ENCODE data around the gene ZNF276. TPM values are rescaled to one million over a fixed set of nuclear protein-coding genes. Genes with fewer than 3 reads are reported as not detected.

ZNF276 gene
- total RNA-seq, 2 donors from 2014 or later = 28.2 to 32.6 TPM

DNA sequence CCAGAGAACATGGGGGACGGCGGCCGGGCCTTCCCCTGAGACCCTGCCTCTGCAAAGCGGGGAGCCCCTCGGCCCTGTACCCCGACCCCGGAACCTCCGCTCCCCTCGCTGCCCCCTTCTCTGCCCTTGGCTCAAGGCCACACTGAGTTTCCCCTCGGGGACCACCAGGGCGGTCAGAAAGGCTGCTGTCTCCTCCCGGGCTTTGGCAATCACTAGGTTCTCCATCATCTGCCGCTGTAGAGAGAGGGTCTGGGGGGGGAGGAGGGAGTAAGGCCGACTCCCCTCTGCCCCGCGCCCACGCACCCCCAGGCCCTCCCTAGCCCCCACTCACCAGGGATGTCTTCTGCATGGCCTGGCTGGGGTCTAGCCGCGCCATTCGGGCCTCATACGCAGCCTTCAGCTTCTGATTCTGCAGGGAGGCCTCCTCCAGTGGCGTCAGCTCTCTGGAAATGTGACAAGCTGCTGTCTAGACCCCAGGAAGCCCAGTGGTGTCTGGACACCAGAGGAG is 9.0 kb upstream of the ZNF276 start:
- WGBS, 2 experiments (ENCODE audit: insufficient coverage in 1 of 2, insufficient read length in 1 of 2) = 10 to 15% methylated on average over 6 to 22 of the region's 22 CpGs
- peak overlapping the region; percentile 20 for H3K9ac ChIP-seq (ENCODE audit: extremely low read depth, low read length, poor library complexity, severe bottlenecking)
- no peak overlapping the region for H3K27ac Mint-ChIP-seq
- no peaks in the 10 kb centered on the region for H3K9me3 ChIP-seq (ENCODE audit: control insufficient read depth, low read length)
- no peaks in the 10 kb centered on the region for H3K9me3 Mint-ChIP-seq
- H3K4me3 ChIP-seq (ENCODE audit: low read length) = peak overlapping the region; percentile 75
- TF ChIP-seq, protein P1, sequence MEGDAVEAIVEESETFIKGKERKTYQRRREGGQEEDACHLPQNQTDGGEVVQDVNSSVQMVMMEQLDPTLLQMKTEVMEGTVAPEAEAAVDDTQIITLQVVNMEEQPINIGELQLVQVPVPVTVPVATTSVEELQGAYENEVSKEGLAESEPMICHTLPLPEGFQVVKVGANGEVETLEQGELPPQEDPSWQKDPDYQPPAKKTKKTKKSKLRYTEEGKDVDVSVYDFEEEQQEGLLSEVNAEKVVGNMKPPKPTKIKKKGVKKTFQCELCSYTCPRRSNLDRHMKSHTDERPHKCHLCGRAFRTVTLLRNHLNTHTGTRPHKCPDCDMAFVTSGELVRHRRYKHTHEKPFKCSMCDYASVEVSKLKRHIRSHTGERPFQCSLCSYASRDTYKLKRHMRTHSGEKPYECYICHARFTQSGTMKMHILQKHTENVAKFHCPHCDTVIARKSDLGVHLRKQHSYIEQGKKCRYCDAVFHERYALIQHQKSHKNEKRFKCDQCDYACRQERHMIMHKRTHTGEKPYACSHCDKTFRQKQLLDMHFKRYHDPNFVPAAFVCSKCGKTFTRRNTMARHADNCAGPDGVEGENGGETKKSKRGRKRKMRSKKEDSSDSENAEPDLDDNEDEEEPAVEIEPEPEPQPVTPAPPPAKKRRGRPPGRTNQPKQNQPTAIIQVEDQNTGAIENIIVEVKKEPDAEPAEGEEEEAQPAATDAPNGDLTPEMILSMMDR (conservative IDR thresholded peaks at IDR 0.05) = no peak
- H3K4me1 ChIP-seq (ENCODE audit: control insufficient read depth, insufficient read depth, low read length) = no peaks in the 10 kb centered on the region
- H3K36me3 ChIP-seq (ENCODE audit: control insufficient read depth, insufficient read depth, low read length) = peaks cover 6% of the 10 kb centered on the region
- H3K27me3 Mint-ChIP-seq (ENCODE audit: insufficient read depth) = peaks cover 8% of the 10 kb centered on the region
- no peak overlapping the region for H3K27ac ChIP-seq (ENCODE audit: low read depth, low read length)
- H3K4me1 Mint-ChIP-seq = peaks cover 5% of the 10 kb centered on the region
- peak overlapping the region; percentile 64 for H3K4me3 Mint-ChIP-seq
- DNase-seq = peak; percentile 64
- H3K27me3 ChIP-seq (ENCODE audit: control insufficient read depth, insufficient read depth, low read length, poor library complexity, severe bottlenecking) = no peaks in the 10 kb centered on the region
- H3K36me3 Mint-ChIP-seq (ENCODE audit: low read depth) = peaks cover 20% of the 10 kb centered on the region

DNA sequence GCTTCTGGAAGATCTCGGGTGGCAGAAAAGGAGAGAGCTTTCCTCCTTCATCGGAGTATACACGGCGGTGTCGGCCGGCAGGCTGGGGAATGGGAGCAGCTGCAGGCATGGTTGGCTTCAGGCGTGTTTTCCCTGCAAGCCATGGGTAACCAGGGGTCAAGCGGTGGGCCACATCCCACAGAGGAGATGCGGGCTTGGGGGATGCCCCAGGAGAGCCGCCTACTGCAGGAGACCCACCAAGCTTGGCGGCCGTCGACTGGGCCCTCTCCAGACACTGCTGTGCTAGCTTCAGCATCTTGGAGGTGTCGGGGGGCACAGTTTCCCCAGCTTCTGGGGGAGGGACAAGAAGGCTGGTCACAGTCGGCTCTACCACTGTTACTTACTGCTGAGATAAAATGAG is 4.8 kb upstream of the ZNF276 start:
- Mint-ChIP-seq H3K27ac (no peak overlapping the region), H3K4me1 (peaks cover 6% of the 10 kb centered on the region), H3K4me3 (no peak overlapping the region), H3K27me3 (ENCODE audit: insufficient read depth) (peaks cover 34% of the 10 kb centered on the region), H3K36me3 (ENCODE audit: low read depth) (peaks cover 30% of the 10 kb centered on the region), H3K9me3 (no peaks in the 10 kb centered on the region)
- H3K27me3 ChIP-seq (ENCODE audit: control insufficient read depth, insufficient read depth, low read length, poor library complexity, severe bottlenecking) = no peaks in the 10 kb centered on the region
- H3K9ac ChIP-seq (ENCODE audit: extremely low read depth, low read length, poor library complexity, severe bottlenecking) = no peak overlapping the region
- H3K4me3 ChIP-seq (ENCODE audit: low read length) = no peak overlapping the region
- TF ChIP-seq, protein P1 (conservative IDR thresholded peaks at IDR 0.05) = no peak
- H3K36me3 ChIP-seq (ENCODE audit: control insufficient read depth, insufficient read depth, low read length) = peaks cover 6% of the 10 kb centered on the region
- H3K4me1 ChIP-seq (ENCODE audit: control insufficient read depth, insufficient read depth, low read length) = no peaks in the 10 kb centered on the region
- WGBS, 2 experiments (ENCODE audit: insufficient coverage in 1 of 2, insufficient read length in 1 of 2) = 93 to 94% methylated on average over 8 to 15 of the region's 15 CpGs
- no peaks in the 10 kb centered on the region for H3K9me3 ChIP-seq (ENCODE audit: control insufficient read depth, low read length)
- no peak for DNase-seq
- no peak overlapping the region for H3K27ac ChIP-seq (ENCODE audit: low read depth, low read length)

DNA sequence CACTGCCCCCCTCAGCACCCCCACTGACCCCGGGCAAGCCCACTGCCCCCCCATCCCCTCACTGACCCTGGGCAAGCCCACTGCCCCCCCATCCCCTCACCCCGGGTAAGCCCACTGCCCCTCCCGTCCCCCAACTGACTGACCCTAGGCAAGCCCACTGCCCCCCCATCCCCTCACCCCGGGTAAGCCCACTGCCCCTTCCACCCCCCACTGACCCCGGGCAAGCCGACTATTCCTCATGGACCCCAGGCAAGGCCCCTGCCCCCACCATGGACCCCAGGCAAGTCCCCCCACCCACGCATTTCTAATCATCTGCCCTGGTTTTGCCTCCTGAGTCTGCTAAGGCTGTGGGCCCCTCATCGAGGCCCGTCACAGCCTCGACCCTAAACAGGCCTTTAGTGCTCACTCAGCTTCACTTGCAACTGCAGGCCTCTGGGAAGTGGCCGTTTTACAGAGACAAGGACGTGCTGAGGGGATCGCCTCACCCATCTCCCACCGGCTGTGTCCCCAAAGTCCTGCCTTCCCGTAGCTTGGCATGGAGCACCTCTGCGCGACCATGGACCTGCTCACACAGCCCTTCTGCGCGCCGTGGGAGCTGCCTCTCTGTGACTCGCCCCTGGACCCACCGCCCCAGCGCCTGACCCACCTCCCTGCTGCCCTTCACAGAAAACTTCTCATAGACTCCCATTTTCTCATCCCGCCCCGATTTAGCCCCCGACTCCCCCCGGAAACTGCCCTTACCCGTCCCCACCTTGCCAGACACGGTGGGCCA is 4.2 kb upstream of the ZNF276 start:
- Mint-ChIP-seq H3K27ac (no peak overlapping the region), H3K9me3 (no peaks in the 10 kb centered on the region), H3K36me3 (ENCODE audit: low read depth) (peaks cover 30% of the 10 kb centered on the region), H3K27me3 (ENCODE audit: insufficient read depth) (peaks cover 34% of the 10 kb centered on the region), H3K4me3 (no peak overlapping the region), H3K4me1 (peaks cover 6% of the 10 kb centered on the region)
- Histone ChIP-seq H3K27ac (ENCODE audit: low read depth, low read length) (no peak overlapping the region), H3K27me3 (ENCODE audit: control insufficient read depth, insufficient read depth, low read length, poor library complexity, severe bottlenecking) (no peaks in the 10 kb centered on the region), H3K4me1 (ENCODE audit: control insufficient read depth, insufficient read depth, low read length) (no peaks in the 10 kb centered on the region), H3K4me3 (ENCODE audit: low read length) (no peak overlapping the region), H3K9me3 (ENCODE audit: control insufficient read depth, low read length) (no peaks in the 10 kb centered on the region), H3K36me3 (ENCODE audit: control insufficient read depth, insufficient read depth, low read length) (peaks cover 6% of the 10 kb centered on the region), H3K9ac (ENCODE audit: extremely low read depth, low read length, poor library complexity, severe bottlenecking) (no peak overlapping the region)
- WGBS, 2 experiments (ENCODE audit: insufficient coverage in 1 of 2, insufficient read length in 1 of 2) = 93 to 97% methylated on average over 21 to 25 of the region's 29 CpGs
- no peak for DNase-seq
- TF ChIP-seq, protein P1 (conservative IDR thresholded peaks at IDR 0.05) = no peak
